Psoas muscle (tissue), 8 donors: ENCODE results near the gene C10orf62. TPM values are rescaled to one million over a fixed set of nuclear protein-coding genes. Genes with fewer than 3 reads are reported as not detected.

Experiments used
- ATAC-seq, 4 donors: fragments of 200-7000 bp; cut with Tn5 transposase; one replicate each; pipeline ENCODE4 v1.9.1; 2020; ENCODE audit warnings: moderate library complexity in 3 of 4, mild to moderate bottlenecking in 2 of 4
- DNase-seq, 2 donors: peaks; one replicate each; pipeline ENCODE4 v3.0.0-alpha.2; 2020
- H3K27ac ChIP-seq: fragments of 200-600 bp; one replicate; pipeline ENCODE4 v1.8.0; 2022
- H3K27me3 ChIP-seq, 3 donors: fragments of 200-600 bp in 1 of 3; one replicate each; pipeline versions ENCODE4 v1.6.1 to v1.8.0; 2013 to 2022; ENCODE audit warnings: low read length in 2 of 3, mild to moderate bottlenecking in 2 of 3, moderate library complexity in 1 of 3; ENCODE audit not compliant: insufficient read depth in 3 of 3
- H3K36me3 ChIP-seq, 2 donors: fragments of 200-600 bp in 1 of 2; one replicate each; pipeline versions ENCODE4 v1.6.1 to v1.8.0; 2013 to 2022; ENCODE audit warnings: low read depth in 1 of 2, mild to moderate bottlenecking in 1 of 2, moderate library complexity in 1 of 2; ENCODE audit not compliant: insufficient read depth in 1 of 2
- H3K4me1 ChIP-seq: fragments of 200-600 bp; one replicate; pipeline ENCODE4 v1.8.0; 2022
- H3K4me3 ChIP-seq: fragments of 200-600 bp; one replicate; pipeline ENCODE4 v1.8.0; 2022; ENCODE audit warnings: mild to moderate bottlenecking
- H3K9me3 ChIP-seq: fragments of 200-600 bp; one replicate; pipeline ENCODE4 v1.8.0; 2022
- WGBS, 3 donors: extraction: QIAGEN DNeasy Blood & Tissue Kit; methylation state at CpG; one replicate each; pipeline versions ENCODE4 v1.1.6 to v1.1.7; 2013; 5-methylcytosine and 5-hydroxymethylcytosine counted together
- intact Hi-C, 2 donors: fragments of 100-400 bp; cut with DNase I; formaldehyde crosslinking; loops; one replicate each; pipeline versions ENCODE4 v1.11.0 to v1.14.2; 2022
- polyA plus RNA-seq, 3 donors: library from polyadenylated mRNA; stranded (reverse); fragments of 200-250 nt; gene quantifications; one replicate each; pipeline ENCODE4 v1.2.3, GENCODE V29; 2013
- total RNA-seq, 4 donors: library from RNA; stranded (reverse); fragmentation: NEBNext Ultra II Directional in 2 of 4; extraction: Animal tissue kit (Norgen Biotek cat#: 25700) in 2 of 4; gene quantifications; one replicate each; pipeline versions ENCODE4 v1.2.1 to v1.2.4, GENCODE V29; 2021 to 2023
- TF ChIP-seq, protein P1 (sequence below): fragments of 200-600 bp; IDR thresholded peaks from one replicate; pipeline ENCODE4 v1.8.0; 2022; ENCODE audit warnings: antibody characterized with exemption
- donor health status: healthy with polysubstance abuse.
- donor health status: DM: no; HTN: no; CAD: no; lungs with moderate emphysema.
- donor health status: Bipolar disorder and iron deficiency.
- donor health status: healthy.
- donor health status: DM: yes; HTN: yes; CAD: no.
- donor health status: DM: no; HTN: no; CAD: no.
- donor health status: DM: no; HTN: no; CAD: no.
- donor health status: DM: yes; HTN: yes; CAD: no.

Gene C10orf62
- total and polyA plus RNA-seq, 7 donors: 0.12 to 1.1 (median 0.56) TPM; not detected in 2

GRCh38 chr10:97580421-97581367 lies 8.8 kb upstream of the C10orf62 start:
- ATAC-seq: no peak
- TF ChIP-seq, protein P1, sequence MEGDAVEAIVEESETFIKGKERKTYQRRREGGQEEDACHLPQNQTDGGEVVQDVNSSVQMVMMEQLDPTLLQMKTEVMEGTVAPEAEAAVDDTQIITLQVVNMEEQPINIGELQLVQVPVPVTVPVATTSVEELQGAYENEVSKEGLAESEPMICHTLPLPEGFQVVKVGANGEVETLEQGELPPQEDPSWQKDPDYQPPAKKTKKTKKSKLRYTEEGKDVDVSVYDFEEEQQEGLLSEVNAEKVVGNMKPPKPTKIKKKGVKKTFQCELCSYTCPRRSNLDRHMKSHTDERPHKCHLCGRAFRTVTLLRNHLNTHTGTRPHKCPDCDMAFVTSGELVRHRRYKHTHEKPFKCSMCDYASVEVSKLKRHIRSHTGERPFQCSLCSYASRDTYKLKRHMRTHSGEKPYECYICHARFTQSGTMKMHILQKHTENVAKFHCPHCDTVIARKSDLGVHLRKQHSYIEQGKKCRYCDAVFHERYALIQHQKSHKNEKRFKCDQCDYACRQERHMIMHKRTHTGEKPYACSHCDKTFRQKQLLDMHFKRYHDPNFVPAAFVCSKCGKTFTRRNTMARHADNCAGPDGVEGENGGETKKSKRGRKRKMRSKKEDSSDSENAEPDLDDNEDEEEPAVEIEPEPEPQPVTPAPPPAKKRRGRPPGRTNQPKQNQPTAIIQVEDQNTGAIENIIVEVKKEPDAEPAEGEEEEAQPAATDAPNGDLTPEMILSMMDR: no peak
- 80 to 84% (median 81%) methylated on average over 9 of the region's 9 CpGs for WGBS, 3 donors
- Histone ChIP-seq H3K27me3 (no peaks in the 10 kb centered on the region), H3K36me3 (peaks cover 0 to 61% of the 10 kb centered on the region in 2 donors), H3K4me3 (no peak overlapping the region), H3K9me3 (no peaks in the 10 kb centered on the region), H3K27ac (peak overlapping the region; percentile 55), H3K4me1 (peaks cover 33% of the 10 kb centered on the region)
- DNase-seq: peak in 1 of 2 donors; percentile 49
- intact Hi-C loops: no loop called here

DNA sequence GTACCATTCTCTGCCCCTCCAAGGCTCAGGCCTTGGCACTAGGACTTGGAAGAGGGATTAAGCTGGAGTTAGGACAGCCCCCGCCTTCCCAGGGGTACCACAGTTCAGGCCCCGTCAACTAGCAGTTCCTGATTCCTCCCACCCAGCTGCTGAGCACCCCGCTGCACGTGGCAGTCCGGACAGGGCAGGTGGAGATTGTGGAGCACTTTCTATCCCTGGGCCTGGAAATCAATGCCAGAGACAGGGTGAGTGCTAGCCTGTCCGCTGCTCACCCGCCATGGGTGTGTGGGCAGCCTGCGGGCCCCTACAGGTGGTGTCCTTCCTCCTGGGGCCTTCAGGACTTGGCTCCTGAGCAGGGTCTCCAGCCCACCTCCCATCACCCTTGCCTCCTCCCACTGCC lies 7.4 kb upstream of the C10orf62 start:
- intact Hi-C loops: no loop called here
- ATAC-seq (no peak), DNase-seq (peak in 1 of 2 donors; percentile 53)
- Histone ChIP-seq H3K36me3 (peaks cover 0 to 56% of the 10 kb centered on the region in 2 donors), H3K27ac (no peak overlapping the region), H3K4me3 (no peak overlapping the region), H3K27me3 (no peaks in the 10 kb centered on the region), H3K4me1 (peaks cover 28% of the 10 kb centered on the region), H3K9me3 (no peaks in the 10 kb centered on the region)
- TF ChIP-seq, protein P1: no peak
- 80 to 94% (median 84%) methylated on average over 8 of the region's 8 CpGs for WGBS, 3 donors

GRCh38 chr10:97583476-97583875 lies 6.0 kb upstream of the C10orf62 start:
- ATAC-seq (peak in 2 of 4 donors; percentile 0 to 1), DNase-seq (peak in 1 of 2 donors; percentile 56)
- no peaks in the 10 kb centered on the region for H3K27me3 ChIP-seq
- H3K4me3 ChIP-seq: no peak overlapping the region
- 82 to 85% (median 82%) methylated on average over 13 of the region's 13 CpGs for WGBS, 3 donors
- H3K9me3 ChIP-seq: no peaks in the 10 kb centered on the region
- peak overlapping the region; percentile 61 for H3K27ac ChIP-seq
- intact Hi-C loops: no loop called here
- peaks cover 0 to 44% of the 10 kb centered on the region in 2 donors for H3K36me3 ChIP-seq
- H3K4me1 ChIP-seq: peaks cover 24% of the 10 kb centered on the region
- TF ChIP-seq, protein P1: no peak

DNA sequence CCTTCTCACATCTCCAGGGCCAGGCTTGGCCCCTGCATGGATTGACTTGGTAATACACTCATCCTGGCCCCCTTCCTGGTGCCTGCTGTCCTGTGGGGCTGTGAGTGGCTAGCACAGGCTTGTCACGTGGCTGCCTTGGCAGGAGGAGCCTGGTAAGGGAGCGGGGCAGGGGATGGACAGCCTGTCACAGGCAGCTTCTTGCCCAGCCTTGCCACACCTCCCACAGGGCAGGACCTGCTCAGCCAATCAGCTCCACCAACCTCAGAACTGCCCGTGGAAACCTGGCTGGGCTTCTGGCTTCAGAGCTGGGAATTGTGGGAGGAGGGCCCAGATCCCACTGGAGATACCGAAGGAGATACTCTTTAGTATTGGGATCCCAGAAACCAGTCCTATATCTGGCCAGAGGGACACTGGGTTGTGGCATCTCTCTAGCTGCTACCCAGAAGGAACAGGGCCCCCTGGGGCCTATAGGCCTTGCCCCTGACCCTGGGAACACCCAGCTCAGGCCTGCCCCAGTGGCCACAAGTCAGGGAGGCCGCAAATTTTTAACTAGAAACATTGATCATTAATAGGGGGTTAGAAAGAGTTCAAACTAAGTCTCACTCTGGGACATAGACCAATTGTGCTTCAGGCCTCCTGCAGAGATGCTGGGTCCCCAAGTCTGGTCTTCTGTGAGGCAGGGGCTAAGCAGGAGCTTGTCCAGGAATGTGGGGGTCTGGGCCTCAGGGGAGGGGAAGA lies 5.3 kb upstream of the C10orf62 start, which contains the start of gene HOGA1:
Gene HOGA1, plus strand, starts transcription at position 330 of the 738 bp plus-strand sequence. Its CDS starts 315 bp downstream, at position 645.
- Histone ChIP-seq H3K4me3 (peak within 1 kb of the TSS; percentile 2), H3K4me1 (peaks cover 24% of the 10 kb centered on the region), H3K9me3 (no peaks in the 10 kb centered on the region), H3K36me3 (peaks cover 0 to 36% of the 10 kb centered on the region in 2 donors), H3K27ac (peak within 1 kb of the TSS; percentile 69), H3K27me3 (no peaks in the 10 kb centered on the region)
- intact Hi-C loops: no loop called here
- TF ChIP-seq, protein P1: no peak
- DNase-seq: peak; percentile 90 to 96
- ATAC-seq: peak; percentile 75 to 96 (median 76)
- 23 to 37% (median 28%) methylated on average over 5 of the region's 5 CpGs for WGBS, 3 donors
